Measurements from ENCODE around the gene STK11.

The STK11 gene

GRCh38 chr19:1205114-1206099 is at the start of gene STK11:
STK11 (plus strand) TSS chr19:1205778; CDS start chr19:1206914, 1,136 bp downstream.
- DNase-seq (ENCODE audit: low read depth in 2 of 2): peak; percentile 99 to 100

- no peak for DNase-seq (ENCODE audit: low read depth in 2 of 2)
Measured at GRCh38 chr19:1156305-1156801, 49.2 kb upstream of the STK11 start.

- no peak for DNase-seq (ENCODE audit: low read depth in 2 of 2)
Measured at GRCh38 chr19:1156830-1157615, 48.6 kb upstream of the STK11 start.

- no peak for DNase-seq (ENCODE audit: low read depth in 2 of 2)
Measured at GRCh38 chr19:1157931-1158884, 47.4 kb upstream of the STK11 start.

- DNase-seq (ENCODE audit: low read depth in 2 of 2): no peak
Measured at GRCh38 chr19:1158885-1159448, 46.6 kb upstream of the STK11 start.

- no peak for DNase-seq (ENCODE audit: low read depth in 2 of 2)
Measured at GRCh38 chr19:1159864-1160595, 45.5 kb upstream of the STK11 start.

- DNase-seq (ENCODE audit: low read depth in 2 of 2): no peak
Measured at GRCh38 chr19:1161716-1162115, 43.9 kb upstream of the STK11 start.

- no peak for DNase-seq (ENCODE audit: low read depth in 2 of 2)
Measured at GRCh38 chr19:1162404-1163282, 42.9 kb upstream of the STK11 start.

GRCh38 chr19:1163283-1163933 is 42.2 kb upstream of the STK11 start:
- DNase-seq (ENCODE audit: low read depth in 2 of 2): no peak

GRCh38 chr19:1163934-1164683 is 41.5 kb upstream of the STK11 start:
- no peak for DNase-seq (ENCODE audit: low read depth in 2 of 2)

GRCh38 chr19:1164684-1165531 is 40.7 kb upstream of the STK11 start:
- no peak for DNase-seq (ENCODE audit: low read depth in 2 of 2)

GRCh38 chr19:1166872-1167573 is 38.6 kb upstream of the STK11 start:
- DNase-seq (ENCODE audit: low read depth in 2 of 2): no peak

GRCh38 chr19:1167687-1168571 is 37.6 kb upstream of the STK11 start:
- DNase-seq (ENCODE audit: low read depth in 2 of 2): no peak

- no peak for DNase-seq (ENCODE audit: low read depth in 2 of 2)
Measured at GRCh38 chr19:1168572-1169410, 36.8 kb upstream of the STK11 start.

Measured in stimulated activated CD8-positive, alpha-beta memory T cell treated with anti-CD3 and anti-CD28 coated beads, Interleukin-15, amount 100 ng/mL, for 48 hours (primary cell).